OCI-LY3 (cell line): ENCODE results near the gene SURF4.
"Not testable (repeated sequence)": the region's sequence is repeated elsewhere in the genome, so short reads cannot be mapped to it uniquely, and the experiment has no call there.

ENCODE experiments used
- H2AFZ ChIP-seq: fragments of 200-600, 300-600 bp; shearing (Covaris generic); 2 replicates; pipeline ENCODE4 v1.6.0; 2014; ENCODE audit warnings: antibody characterized with exemption, low read depth, low read length
- H3K27ac ChIP-seq: fragments of 200-600, 300-600 bp; sonication (generic); 2 replicates; pipeline ENCODE4 v1.5.1; 2014; ENCODE audit warnings: mild to moderate bottlenecking, low read length, moderate library complexity, mixed read lengths
- H3K27me3 ChIP-seq: fragments of 200-600, 300-600 bp; sonication (generic); 2 replicates; pipeline ENCODE4 v1.6.1; 2014; ENCODE audit warnings: low read depth, low read length, mixed read lengths
- H3K36me3 ChIP-seq: fragments of 200-600, 300-600 bp; sonication (generic); replicated peaks from 2 replicates; pipeline ENCODE3; 2014; ENCODE audit warnings: low read depth, low read length, mixed read lengths
- H3K4me1 ChIP-seq: fragments of 300-600, 200-600 bp; sonication (generic); 2 replicates; pipeline ENCODE4 v1.6.1; 2014; ENCODE audit warnings: low read length, mixed read lengths
- H3K4me2 ChIP-seq: fragments of 200-600, 300-600 bp; sonication (generic); 2 replicates; pipeline ENCODE4 v1.6.1; 2014; ENCODE audit warnings: low read length, mixed read lengths
- H3K4me3 ChIP-seq: fragments of 300-600, 200-600 bp; sonication (generic); 2 replicates; pipeline ENCODE4 v1.5.1; 2014; ENCODE audit warnings: antibody characterized with exemption, mild to moderate bottlenecking, low read length, moderate library complexity
- H3K79me2 ChIP-seq: fragments of 300-600, 200-600 bp; shearing (Covaris generic); 2 replicates; pipeline ENCODE4 v1.6.1; 2014; ENCODE audit warnings: mild to moderate bottlenecking, low read length, mixed read lengths
- H3K9ac ChIP-seq: fragments of 300-600, 200-600 bp; shearing (Covaris generic); 2 replicates; pipeline ENCODE4 v1.6.0; 2014; ENCODE audit warnings: mild to moderate bottlenecking, low read length, moderate library complexity
- H3K9me3 ChIP-seq: fragments of 200-600, 300-600 bp; shearing (Covaris generic); 2 replicates; pipeline ENCODE4 v1.6.1; 2014; ENCODE audit warnings: low read length, mixed read lengths; ENCODE audit not compliant: insufficient read depth
- H4K20me1 ChIP-seq: fragments of 200-600, 300-600 bp; sonication (generic); 2 replicates; pipeline ENCODE4 v1.6.1; 2016; ENCODE audit warnings: low read length, mixed read lengths; ENCODE audit not compliant: insufficient read depth
- EZH2phosphoT487 ChIP-seq: fragments of 200-600 bp; shearing (Covaris generic); IDR thresholded peaks from 2 replicates; pipeline ENCODE4 v1.6.1; 2018; ENCODE audit warnings: antibody characterized with exemption, mixed run types, low read depth
- TF ChIP-seq, protein P1 (sequence below): fragments of 200-600, 300-600 bp; sonication (generic); IDR thresholded peaks from 2 replicates; pipeline ENCODE4 v1.5.1; 2014; ENCODE audit warnings: antibody characterized with exemption, low read length, low read depth

Gene SURF4

DNA sequence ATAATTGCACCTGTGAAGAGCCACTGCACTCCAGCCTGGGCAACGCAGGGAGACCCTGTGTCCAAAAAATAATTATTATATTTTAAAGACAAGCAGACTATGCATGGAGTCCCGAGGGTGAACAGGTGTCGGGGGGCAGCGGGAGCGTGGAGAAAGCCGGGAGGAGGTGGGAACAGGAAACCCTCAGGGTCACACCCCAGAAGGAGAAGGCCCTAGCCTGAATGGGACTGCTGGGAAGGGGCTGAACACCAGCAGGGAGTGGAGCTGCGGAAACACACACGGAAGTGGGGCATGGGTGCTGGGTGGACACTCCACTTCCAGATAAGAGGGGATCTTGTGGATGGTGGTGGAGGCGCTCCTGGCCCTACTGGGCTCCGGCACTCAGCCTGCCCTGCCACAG, 52.6 kb downstream of the SURF4 start:
- Histone ChIP-seq H3K27me3 (no peaks in the 10 kb centered on the region), H3K79me2 (no peaks in the 10 kb centered on the region), H3K4me3 (no peak overlapping the region), H3K9me3 (no peaks in the 10 kb centered on the region), H3K4me2 (no peak overlapping the region), H3K4me1 (no peaks in the 10 kb centered on the region), H3K9ac (no peak overlapping the region), H2AFZ (no peak overlapping the region), H3K36me3 (peaks cover 2% of the 10 kb centered on the region), H3K27ac (no peak overlapping the region), H4K20me1 (no peaks in the 10 kb centered on the region)
- TF ChIP-seq, protein P1, sequence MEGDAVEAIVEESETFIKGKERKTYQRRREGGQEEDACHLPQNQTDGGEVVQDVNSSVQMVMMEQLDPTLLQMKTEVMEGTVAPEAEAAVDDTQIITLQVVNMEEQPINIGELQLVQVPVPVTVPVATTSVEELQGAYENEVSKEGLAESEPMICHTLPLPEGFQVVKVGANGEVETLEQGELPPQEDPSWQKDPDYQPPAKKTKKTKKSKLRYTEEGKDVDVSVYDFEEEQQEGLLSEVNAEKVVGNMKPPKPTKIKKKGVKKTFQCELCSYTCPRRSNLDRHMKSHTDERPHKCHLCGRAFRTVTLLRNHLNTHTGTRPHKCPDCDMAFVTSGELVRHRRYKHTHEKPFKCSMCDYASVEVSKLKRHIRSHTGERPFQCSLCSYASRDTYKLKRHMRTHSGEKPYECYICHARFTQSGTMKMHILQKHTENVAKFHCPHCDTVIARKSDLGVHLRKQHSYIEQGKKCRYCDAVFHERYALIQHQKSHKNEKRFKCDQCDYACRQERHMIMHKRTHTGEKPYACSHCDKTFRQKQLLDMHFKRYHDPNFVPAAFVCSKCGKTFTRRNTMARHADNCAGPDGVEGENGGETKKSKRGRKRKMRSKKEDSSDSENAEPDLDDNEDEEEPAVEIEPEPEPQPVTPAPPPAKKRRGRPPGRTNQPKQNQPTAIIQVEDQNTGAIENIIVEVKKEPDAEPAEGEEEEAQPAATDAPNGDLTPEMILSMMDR = no peak
- TF ChIP-seq EZH2phosphoT487 = no peak

DNA sequence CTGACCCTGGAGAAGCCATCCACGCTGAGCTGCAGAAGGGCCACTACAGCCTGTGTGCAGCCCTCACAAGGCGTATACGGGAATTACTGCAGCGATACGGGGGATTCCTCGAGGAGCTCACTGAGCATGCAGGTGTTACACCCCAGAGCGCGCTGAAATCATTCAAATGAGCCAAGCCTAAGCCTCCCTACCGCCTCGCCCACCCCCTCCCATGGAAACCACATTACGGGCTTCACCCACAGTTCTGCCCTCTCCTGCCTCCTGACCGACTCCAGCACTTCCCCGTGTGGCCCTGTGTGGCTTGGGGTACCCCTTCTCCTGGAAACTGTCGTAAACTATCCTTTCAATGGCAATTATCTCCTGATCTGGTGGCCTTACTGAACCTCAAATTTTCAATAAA, 53.2 kb downstream of the SURF4 start:
- no peaks in the 10 kb centered on the region for H3K4me1 ChIP-seq
- H3K27me3 ChIP-seq = no peaks in the 10 kb centered on the region
- no peak overlapping the region for H3K9ac ChIP-seq
- no peaks in the 10 kb centered on the region for H3K79me2 ChIP-seq
- no peak for TF ChIP-seq EZH2phosphoT487
- TF ChIP-seq, protein P1 = no peak
- H3K9me3 ChIP-seq = no peaks in the 10 kb centered on the region
- no peaks in the 10 kb centered on the region for H3K36me3 ChIP-seq
- H3K4me2 ChIP-seq = no peak overlapping the region
- H4K20me1 ChIP-seq = no peaks in the 10 kb centered on the region
- H3K27ac ChIP-seq = no peak overlapping the region
- no peak overlapping the region for H3K4me3 ChIP-seq
- no peak overlapping the region for H2AFZ ChIP-seq

DNA sequence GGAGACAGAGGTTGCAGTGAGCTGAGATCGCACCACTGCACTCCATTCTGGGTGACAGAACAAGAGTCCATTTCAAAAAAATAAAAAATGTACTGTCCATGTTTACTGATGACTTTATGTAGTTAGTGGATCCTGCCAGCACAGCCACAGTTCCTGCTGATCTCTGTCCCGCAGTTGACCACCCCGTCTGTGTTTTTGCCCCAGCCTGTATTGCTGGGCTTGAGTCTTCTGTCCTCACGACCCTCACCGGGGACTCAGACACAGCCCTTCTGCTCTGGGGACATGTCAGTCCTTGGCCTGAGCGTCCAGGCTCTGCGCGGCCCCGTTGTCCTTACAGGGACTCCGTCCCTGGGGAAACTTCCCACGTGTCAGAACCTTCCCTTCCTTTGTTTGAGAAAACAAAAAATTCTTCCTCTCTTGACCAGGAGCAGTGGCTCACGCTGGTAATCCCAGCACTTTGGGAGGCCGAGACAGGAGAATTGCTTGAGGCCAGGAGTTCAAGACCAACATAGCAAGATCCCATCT, 54.4 kb downstream of the SURF4 start:
- TF ChIP-seq, protein P1 = no peak
- TF ChIP-seq EZH2phosphoT487 = no peak
- no peak overlapping the region for H3K27ac ChIP-seq
- no peaks in the 10 kb centered on the region for H3K4me1 ChIP-seq
- no peaks in the 10 kb centered on the region for H4K20me1 ChIP-seq
- no peak overlapping the region for H3K9ac ChIP-seq
- H2AFZ ChIP-seq = no peak overlapping the region
- no peak overlapping the region for H3K4me3 ChIP-seq
- H3K27me3 ChIP-seq = no peaks in the 10 kb centered on the region
- H3K79me2 ChIP-seq = no peaks in the 10 kb centered on the region
- no peaks in the 10 kb centered on the region for H3K36me3 ChIP-seq
- no peak overlapping the region for H3K4me2 ChIP-seq
- H3K9me3 ChIP-seq = no peaks in the 10 kb centered on the region

DNA sequence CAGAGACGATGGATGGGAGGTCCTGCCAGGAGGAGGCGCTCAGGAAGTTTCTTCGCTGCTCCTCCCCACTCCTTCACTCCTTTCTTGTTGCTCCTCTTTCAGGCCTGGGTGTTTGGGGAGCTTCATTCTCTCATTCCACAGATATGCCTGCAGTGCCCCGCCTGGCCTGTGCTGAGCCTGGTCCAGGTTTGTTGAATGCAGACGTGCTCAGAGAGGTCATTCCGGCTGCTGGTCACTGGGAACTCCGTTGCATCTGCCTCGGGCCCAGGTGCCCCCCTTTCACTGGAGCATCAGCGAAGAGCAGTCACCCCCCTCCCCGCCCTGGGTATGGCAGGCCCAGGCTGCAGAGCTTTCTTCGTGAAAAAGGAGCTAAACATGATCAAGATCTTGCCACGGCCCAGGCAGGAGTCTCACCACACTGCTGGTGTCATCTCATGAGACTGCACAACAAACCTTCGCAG, 55.4 kb downstream of the SURF4 start:
- Histone ChIP-seq H3K27ac (no peak overlapping the region), H3K9me3 (no peaks in the 10 kb centered on the region)

DNA sequence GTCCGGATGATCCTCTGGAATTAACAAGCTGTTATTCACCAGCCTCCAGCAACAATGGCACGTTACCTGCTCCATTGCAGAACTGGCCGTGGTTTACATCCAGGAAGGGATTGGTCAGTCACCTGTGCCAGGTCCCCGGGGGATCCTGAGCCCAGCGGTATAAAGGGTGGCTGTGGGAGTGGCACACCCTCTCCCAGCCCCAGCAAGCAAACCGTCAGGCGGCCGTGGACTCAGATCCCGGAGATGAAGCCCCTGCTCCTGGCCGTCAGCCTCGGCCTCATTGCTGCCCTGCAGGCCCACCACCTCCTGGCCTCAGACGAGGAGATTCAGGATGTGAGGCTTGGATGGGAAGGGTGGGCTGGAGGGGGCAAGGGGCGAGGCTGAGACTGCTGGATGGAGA, 58.3 kb downstream of the SURF4 start:
- not testable (repeated sequence) for H3K36me3 ChIP-seq, H3K4me3 ChIP-seq, H3K27me3 ChIP-seq, H3K4me1 ChIP-seq, H3K27ac ChIP-seq, H3K4me2 ChIP-seq, H3K79me2 ChIP-seq, H4K20me1 ChIP-seq, H3K9me3 ChIP-seq, H3K9ac ChIP-seq, H2AFZ ChIP-seq

More for the DNA sequence above, 55.4 kb downstream of the SURF4 start:
- Histone ChIP-seq H3K4me2 (no peak overlapping the region), H3K4me1 (no peaks in the 10 kb centered on the region), H3K27me3 (no peaks in the 10 kb centered on the region), H2AFZ (no peak overlapping the region), H3K4me3 (no peak overlapping the region), H3K79me2 (no peaks in the 10 kb centered on the region), H3K36me3 (no peaks in the 10 kb centered on the region), H4K20me1 (no peaks in the 10 kb centered on the region), H3K9ac (no peak overlapping the region)
- TF ChIP-seq, protein P1 = no peak
- TF ChIP-seq EZH2phosphoT487 = no peak
